ENCODE data around the gene NEUROD6.

DNA sequence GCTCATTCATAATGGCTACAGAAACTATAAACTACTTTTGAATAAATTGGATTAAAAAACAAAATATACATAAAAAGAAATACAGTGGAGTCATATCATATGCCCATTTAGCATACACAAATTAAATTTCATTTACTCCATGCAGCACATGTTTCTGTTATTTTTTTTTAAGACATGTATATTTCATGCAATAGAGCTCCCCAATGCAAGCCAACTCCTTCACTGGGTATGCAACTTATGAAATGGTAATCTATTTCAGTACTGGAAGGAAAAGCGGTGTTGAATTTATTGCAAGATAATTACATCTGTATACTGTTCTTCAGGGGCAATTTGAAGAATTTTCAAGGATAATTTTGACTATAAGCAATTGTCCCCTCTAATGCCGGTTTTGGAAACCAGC, 49.9 kb downstream of the NEUROD6 start:
- TF ChIP-seq, protein P1, sequence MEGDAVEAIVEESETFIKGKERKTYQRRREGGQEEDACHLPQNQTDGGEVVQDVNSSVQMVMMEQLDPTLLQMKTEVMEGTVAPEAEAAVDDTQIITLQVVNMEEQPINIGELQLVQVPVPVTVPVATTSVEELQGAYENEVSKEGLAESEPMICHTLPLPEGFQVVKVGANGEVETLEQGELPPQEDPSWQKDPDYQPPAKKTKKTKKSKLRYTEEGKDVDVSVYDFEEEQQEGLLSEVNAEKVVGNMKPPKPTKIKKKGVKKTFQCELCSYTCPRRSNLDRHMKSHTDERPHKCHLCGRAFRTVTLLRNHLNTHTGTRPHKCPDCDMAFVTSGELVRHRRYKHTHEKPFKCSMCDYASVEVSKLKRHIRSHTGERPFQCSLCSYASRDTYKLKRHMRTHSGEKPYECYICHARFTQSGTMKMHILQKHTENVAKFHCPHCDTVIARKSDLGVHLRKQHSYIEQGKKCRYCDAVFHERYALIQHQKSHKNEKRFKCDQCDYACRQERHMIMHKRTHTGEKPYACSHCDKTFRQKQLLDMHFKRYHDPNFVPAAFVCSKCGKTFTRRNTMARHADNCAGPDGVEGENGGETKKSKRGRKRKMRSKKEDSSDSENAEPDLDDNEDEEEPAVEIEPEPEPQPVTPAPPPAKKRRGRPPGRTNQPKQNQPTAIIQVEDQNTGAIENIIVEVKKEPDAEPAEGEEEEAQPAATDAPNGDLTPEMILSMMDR (IDR thresholded peaks at IDR 0.05) = no peak
- TF ChIP-seq POLR2AphosphoS5 (IDR thresholded peaks at IDR 0.05; ENCODE audit: low read depth, low read length) = no peak

All from Panc1 (cell line).